C4-2B (cell line): ENCODE data around the gene ITGB1BP1.

ENCODE experiments used
- H3K27ac ChIP-seq: fragments of 450-650 bp; 2 replicates; pipeline ENCODE4 v1.5.1; 2017
- CTCF ChIP-seq: fragments of 450-650 bp; conservative IDR thresholded peaks from 2 replicates; pipeline ENCODE4 v1.5.1; 2017; ENCODE audit warnings: mild to moderate bottlenecking
- ZFX ChIP-seq: fragments of 450-650 bp; IDR thresholded peaks from 2 replicates; pipeline ENCODE4 v1.6.1; 2017

The ITGB1BP1 gene

GRCh38 chr2:9373476-9373875, 49.9 kb downstream of the ITGB1BP1 start:
- no peak for TF ChIP-seq CTCF
- TF ChIP-seq ZFX = no peak
- no peak overlapping the region for H3K27ac ChIP-seq

DNA sequence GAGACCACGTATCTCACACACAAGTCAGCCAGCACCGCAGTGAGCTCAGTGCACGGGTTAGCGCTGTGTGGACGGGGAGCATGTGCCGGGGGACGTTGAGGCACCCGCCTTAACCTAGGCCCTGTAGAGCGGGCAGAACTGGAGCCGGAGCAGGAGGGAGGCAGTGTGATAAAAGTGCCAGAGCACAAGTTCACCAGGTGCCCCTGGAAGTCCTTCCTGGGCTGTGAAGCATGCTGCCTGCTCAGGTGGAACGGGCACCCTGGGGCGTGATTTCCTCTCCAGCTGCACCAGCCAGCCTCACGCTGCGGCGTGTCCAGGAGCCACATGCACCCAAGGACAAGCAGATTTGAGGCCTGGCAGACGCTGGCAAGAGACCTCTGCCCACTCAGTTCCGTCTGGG, 50.3 kb downstream of the ITGB1BP1 start:
- no peak overlapping the region for H3K27ac ChIP-seq
- TF ChIP-seq ZFX (no peak), CTCF (no peak)

DNA sequence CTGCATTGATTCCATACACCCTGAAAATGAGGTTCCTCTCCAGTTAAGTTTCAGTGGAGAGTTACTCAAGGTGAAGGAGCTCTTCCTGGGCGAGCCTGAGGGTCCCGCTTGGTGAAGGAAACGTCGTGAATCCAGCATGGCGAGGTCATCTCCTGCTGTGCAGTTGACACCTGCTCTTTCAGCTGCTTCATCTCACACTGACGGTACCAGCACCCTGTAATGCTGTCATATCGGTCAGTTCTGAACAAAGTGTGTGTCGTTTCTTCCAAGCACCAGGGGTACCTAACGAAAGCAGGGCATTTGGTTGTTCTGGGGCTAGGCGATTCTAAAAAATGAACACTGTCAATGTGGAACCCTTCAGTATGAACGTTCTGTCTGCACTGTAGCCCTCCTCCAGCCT, 52.6 kb downstream of the ITGB1BP1 start:
- TF ChIP-seq ZFX (no peak), CTCF (no peak)
- H3K27ac ChIP-seq = no peak overlapping the region

DNA sequence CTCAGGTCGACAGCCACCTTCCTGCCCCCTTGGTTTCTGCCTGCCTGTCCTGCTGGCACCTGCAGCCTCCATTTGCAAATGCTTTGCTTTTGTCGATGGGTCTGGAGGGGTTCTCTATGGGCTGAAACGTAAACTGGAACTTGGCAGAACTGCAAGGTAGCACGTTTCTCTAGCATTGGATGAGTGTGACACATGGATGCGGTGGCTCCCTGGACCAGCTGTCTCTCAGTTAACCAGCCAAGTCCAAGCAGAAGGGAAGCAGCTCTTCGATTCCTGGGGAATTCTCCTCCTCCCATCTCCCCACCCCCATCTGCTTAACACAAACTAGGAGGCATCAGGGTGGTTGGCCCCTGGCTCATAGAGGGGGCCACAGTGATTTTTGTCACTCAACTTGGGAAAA, 57.3 kb downstream of the ITGB1BP1 start:
- TF ChIP-seq ZFX (no peak), CTCF (no peak)
- no peak overlapping the region for H3K27ac ChIP-seq

DNA sequence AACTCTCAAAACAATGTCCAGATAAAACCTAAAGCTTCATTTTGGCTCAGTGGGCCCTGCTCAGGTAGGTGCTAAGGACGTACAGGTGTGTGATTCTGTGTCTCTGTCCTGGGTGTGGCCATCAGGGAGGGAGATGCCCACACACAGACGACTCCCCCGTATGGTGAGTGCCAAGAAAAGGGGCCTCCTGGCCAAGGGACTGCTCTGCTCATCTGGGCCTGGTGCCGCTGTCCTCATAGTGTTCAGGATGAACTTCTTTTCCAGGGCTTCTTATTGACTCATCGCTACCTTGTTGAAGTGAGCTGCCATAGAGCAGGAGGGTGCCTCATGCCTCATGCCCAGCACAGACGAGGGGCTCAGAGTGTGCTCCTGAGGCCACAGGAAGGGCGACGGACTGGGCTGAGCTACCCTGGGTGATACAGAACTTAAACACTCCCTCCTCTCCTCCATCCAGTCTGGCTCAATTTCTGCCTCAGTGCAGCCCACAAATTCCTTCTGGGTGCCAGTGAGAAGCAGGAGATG, 57.8 kb downstream of the ITGB1BP1 start:
- no peak overlapping the region for H3K27ac ChIP-seq
- TF ChIP-seq ZFX (no peak), CTCF (no peak)

- no peak overlapping the region for H3K27ac ChIP-seq
- TF ChIP-seq ZFX (no peak), CTCF (no peak)
Observed at GRCh38 chr2:9364791-9365497, 58.4 kb downstream of the ITGB1BP1 start.

DNA sequence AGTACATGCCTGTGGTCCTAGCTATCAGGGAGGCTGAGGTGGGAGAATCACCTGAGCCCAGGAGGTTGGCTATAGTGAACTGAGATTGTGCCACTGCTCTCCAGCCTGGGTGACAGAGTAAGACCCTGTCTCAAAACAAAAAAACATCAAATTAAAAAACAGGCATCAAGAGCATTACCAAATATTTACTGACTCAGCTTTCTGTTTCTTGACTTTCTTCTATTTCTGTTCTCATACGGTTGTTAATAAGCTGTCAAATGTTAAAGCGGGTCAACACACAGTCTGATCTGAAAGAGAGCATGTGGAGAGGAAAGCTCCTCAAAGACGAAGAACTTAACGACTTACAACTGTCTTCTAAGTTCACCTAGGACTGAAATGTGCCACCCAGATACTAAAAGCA, 59.0 kb downstream of the ITGB1BP1 start:
- no peak overlapping the region for H3K27ac ChIP-seq
- TF ChIP-seq CTCF (no peak), ZFX (no peak)
